NCI-H1417 treated with DMSO at 0.1 percent for 48 hours (cell line): ENCODE measurements around the gene MRPS12.
A peak's percentile ranks its signal among the peaks of the same experiment; 100 is the strongest.
"Not testable (repeated sequence)": the region's sequence is repeated elsewhere in the genome, so short reads cannot be mapped to it uniquely, and the experiment has no call there.

Source experiments
- DNase-seq: peaks from one replicate; lab custom pipeline; 2025; lab: John Stamatoyannopoulos, UW

The MRPS12 gene

GRCh38 chr19:38939957-38940356, 9.2 kb downstream of the MRPS12 start:
- no peak for DNase-seq

- DNase-seq = not testable (repeated sequence)
Measured at GRCh38 chr19:38941466-38941865, 10.7 kb downstream of the MRPS12 start.

GRCh38 chr19:38941979-38942378, 11.2 kb downstream of the MRPS12 start:
- no peak for DNase-seq

GRCh38 chr19:38942471-38943181, 11.9 kb downstream of the MRPS12 start:
- DNase-seq = no peak

GRCh38 chr19:38944981-38945506, 14.3 kb downstream of the MRPS12 start:
- no peak for DNase-seq

- no peak for DNase-seq
Measured at GRCh38 chr19:38945562-38946228, 15.0 kb downstream of the MRPS12 start.

- DNase-seq = no peak
Measured at GRCh38 chr19:38946229-38947010, 15.7 kb downstream of the MRPS12 start.

- peak; percentile 74 for DNase-seq
Measured at GRCh38 chr19:38949580-38950367, 19.0 kb downstream of the MRPS12 start.

- no peak for DNase-seq
Measured at GRCh38 chr19:38951187-38951586, 20.4 kb downstream of the MRPS12 start.

- peak; percentile 0 for DNase-seq
Measured at GRCh38 chr19:38952395-38953165, 21.8 kb downstream of the MRPS12 start.

- DNase-seq = no peak
Measured at GRCh38 chr19:38953677-38954076, 22.9 kb downstream of the MRPS12 start.

- DNase-seq = no peak
Measured at GRCh38 chr19:38956264-38956663, 25.5 kb downstream of the MRPS12 start.

GRCh38 chr19:38958301-38958700, 27.6 kb downstream of the MRPS12 start:
- no peak for DNase-seq

- no peak for DNase-seq
Measured at GRCh38 chr19:38959618-38960017, 28.9 kb downstream of the MRPS12 start.

GRCh38 chr19:38964738-38965137, 34.0 kb downstream of the MRPS12 start:
- no peak for DNase-seq

- DNase-seq = not testable (repeated sequence)
Measured at GRCh38 chr19:38966149-38966548, 35.4 kb downstream of the MRPS12 start.

GRCh38 chr19:38970664-38971532, 40.2 kb downstream of the MRPS12 start:
- DNase-seq = no peak

- no peak for DNase-seq
Measured at GRCh38 chr19:38971672-38972071, 40.9 kb downstream of the MRPS12 start.

- no peak for DNase-seq
Measured at GRCh38 chr19:38974624-38975213, 44.0 kb downstream of the MRPS12 start.
